ENCODE measurements around the gene FUT2.

DNA sequence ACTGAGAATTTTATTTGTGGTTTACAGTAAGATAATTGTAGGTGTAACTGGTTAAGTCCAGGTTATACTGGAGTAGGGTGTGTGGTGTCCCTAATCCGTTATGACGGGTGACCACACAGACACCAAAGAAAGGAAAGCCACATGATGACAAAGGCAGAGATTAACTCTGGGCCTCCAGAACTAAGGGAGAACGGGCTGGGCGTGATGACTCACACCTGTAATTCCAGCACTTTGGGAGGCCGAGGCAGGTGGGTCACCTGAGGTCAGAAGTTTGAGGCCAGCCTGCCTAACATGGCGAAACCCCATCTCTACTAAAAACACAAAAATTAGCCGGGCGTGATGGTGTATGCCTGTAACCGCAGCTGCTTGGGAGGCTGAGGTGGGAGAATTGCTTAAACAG, 10.2 kb upstream of the FUT2 start:
- TF ChIP-seq CTCF (IDR thresholded peaks at IDR 0.05; ENCODE audit: insufficient read depth, low read length, poor library complexity, severe bottlenecking): no peak
- TF ChIP-seq EZH2phosphoT487 (conservative IDR thresholded peaks at IDR 0.05; ENCODE audit: low read length): no peak
